B cell (primary cell): ENCODE measurements around the gene MAJIN.

Experiments
- CTCF ChIP-seq: fragments of 200-600 bp; IDR thresholded peaks from one replicate; pipeline ENCODE4 v1.8.0; 2022; ENCODE audit warnings: antibody characterized with exemption, mild to moderate bottlenecking
- EZH2 ChIP-seq: IDR thresholded peaks from 2 replicates; pipeline ENCODE4 v1.6.1; 2012; ENCODE audit warnings: borderline replicate concordance, low read depth, mild to moderate bottlenecking, moderate library complexity, low read length; ENCODE audit not compliant: insufficient read depth, poor library complexity, severe bottlenecking

GRCh38 chr11:64925536-64926436 is 46.1 kb downstream of the MAJIN start:
- TF ChIP-seq CTCF (no peak), EZH2 (no peak)
